ENCODE measurements around the gene GRIK3. TPM values are rescaled to one million over a fixed set of nuclear protein-coding genes. Genes with fewer than 3 reads are reported as not detected.

Gene GRIK3
- total and polyA plus RNA-seq, 2 donors (not counting 1 experiment from before 2014, with no cell fraction given), result not detected

DNA sequence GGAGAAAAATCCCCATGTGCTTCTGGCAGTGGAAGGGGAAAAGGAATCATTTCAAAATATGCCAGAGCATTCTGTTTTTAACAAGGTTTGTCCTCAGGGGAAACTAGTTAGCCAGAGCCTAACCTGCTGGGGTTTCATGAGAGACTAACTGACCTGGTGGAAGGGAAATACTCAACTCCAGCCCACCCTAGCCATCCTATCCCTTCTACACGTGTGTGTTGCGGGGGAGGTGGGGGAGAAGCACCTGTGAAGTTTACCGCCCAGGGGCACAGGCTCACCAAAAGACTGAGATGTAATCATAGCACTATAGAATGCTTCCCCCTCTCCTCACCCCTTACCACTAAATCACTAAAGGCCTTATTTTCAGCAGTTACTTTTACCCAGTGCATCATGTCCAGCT is 139.5 kb downstream of the GRIK3 start:
- no peak for DNase-seq (ENCODE audit: low read depth in 2 of 2)
- H3K9ac ChIP-seq (ENCODE audit: insufficient read depth, low read length), result no peak overlapping the region
- no peak overlapping the region for H3K4me2 ChIP-seq (ENCODE audit: extremely low read depth, insufficient read depth, low read length)
- H2AFZ ChIP-seq (ENCODE audit: low read length), result no peak overlapping the region
- no peaks in the 10 kb centered on the region for H3K9me3 ChIP-seq (ENCODE audit: control insufficient read depth, insufficient read depth, low read depth, low read length)
- H3K27ac ChIP-seq (ENCODE audit: insufficient read depth, low read length), result no peak overlapping the region
- H3K4me1 ChIP-seq (ENCODE audit: control insufficient read depth, extremely low read depth, insufficient read depth, low read length), result no peaks in the 10 kb centered on the region
- H3K27me3 ChIP-seq (ENCODE audit: control insufficient read depth, insufficient read depth, low read length), result no peaks in the 10 kb centered on the region
- no peak for TF ChIP-seq EZH2 (IDR thresholded peaks at IDR 0.05; ENCODE audit: low read length, missing control alignments)
- TF ChIP-seq, protein P1, sequence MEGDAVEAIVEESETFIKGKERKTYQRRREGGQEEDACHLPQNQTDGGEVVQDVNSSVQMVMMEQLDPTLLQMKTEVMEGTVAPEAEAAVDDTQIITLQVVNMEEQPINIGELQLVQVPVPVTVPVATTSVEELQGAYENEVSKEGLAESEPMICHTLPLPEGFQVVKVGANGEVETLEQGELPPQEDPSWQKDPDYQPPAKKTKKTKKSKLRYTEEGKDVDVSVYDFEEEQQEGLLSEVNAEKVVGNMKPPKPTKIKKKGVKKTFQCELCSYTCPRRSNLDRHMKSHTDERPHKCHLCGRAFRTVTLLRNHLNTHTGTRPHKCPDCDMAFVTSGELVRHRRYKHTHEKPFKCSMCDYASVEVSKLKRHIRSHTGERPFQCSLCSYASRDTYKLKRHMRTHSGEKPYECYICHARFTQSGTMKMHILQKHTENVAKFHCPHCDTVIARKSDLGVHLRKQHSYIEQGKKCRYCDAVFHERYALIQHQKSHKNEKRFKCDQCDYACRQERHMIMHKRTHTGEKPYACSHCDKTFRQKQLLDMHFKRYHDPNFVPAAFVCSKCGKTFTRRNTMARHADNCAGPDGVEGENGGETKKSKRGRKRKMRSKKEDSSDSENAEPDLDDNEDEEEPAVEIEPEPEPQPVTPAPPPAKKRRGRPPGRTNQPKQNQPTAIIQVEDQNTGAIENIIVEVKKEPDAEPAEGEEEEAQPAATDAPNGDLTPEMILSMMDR (conservative IDR thresholded peaks at IDR 0.05 in 1 of 2, IDR thresholded peaks at IDR 0.05 in 1 of 2; ENCODE audit: low read depth in 1 of 2, low read length in 2 of 2), result no peak
- no peaks in the 10 kb centered on the region for H3K79me2 ChIP-seq (ENCODE audit: control insufficient read depth, insufficient read depth, low read length)
- no peaks in the 10 kb centered on the region for H4K20me1 ChIP-seq (ENCODE audit: control insufficient read depth, extremely low read depth, insufficient read depth, low read length)
- H3K4me3 ChIP-seq (replicated peaks in 1 of 4; ENCODE audit: control extremely low read depth in 1 of 4, insufficient read depth in 1 of 4, low read depth in 3 of 4, low read length in 4 of 4), result no peak overlapping the region
- no peaks in the 10 kb centered on the region for H3K36me3 ChIP-seq (ENCODE audit: control insufficient read depth, insufficient read depth, low read length)

DNA sequence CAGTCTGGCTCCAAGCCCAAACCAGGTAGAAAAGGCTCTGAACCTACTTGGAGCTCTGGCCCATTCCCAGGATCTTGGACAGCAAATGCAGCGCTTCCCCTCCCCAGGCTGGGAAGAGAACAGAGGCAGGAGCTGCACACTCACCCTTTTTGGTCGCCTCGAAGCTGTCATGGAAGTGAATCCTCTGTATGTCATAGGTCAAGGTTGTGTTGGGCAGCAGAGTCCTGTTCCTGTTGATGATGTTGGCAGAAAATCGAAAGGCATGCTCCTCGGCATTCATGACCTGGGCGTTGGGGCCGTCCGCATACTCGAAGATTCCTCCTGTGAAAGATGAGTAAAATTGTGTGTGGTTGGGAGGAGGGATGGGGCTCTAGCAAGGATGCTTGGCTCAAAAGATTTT is 143.5 kb downstream of the GRIK3 start:
- Histone ChIP-seq H3K36me3 (ENCODE audit: control insufficient read depth, insufficient read depth, low read length) (no peaks in the 10 kb centered on the region), H3K4me2 (ENCODE audit: extremely low read depth, insufficient read depth, low read length) (no peak overlapping the region), H3K27ac (ENCODE audit: insufficient read depth, low read length) (no peak overlapping the region), H3K4me3 (replicated peaks in 1 of 4; ENCODE audit: control extremely low read depth in 1 of 4, insufficient read depth in 1 of 4, low read depth in 3 of 4, low read length in 4 of 4) (no peak overlapping the region), H3K4me1 (ENCODE audit: control insufficient read depth, extremely low read depth, insufficient read depth, low read length) (no peaks in the 10 kb centered on the region), H3K9ac (ENCODE audit: insufficient read depth, low read length) (no peak overlapping the region), H3K27me3 (ENCODE audit: control insufficient read depth, insufficient read depth, low read length) (no peaks in the 10 kb centered on the region), H4K20me1 (ENCODE audit: control insufficient read depth, extremely low read depth, insufficient read depth, low read length) (no peaks in the 10 kb centered on the region), H3K79me2 (ENCODE audit: control insufficient read depth, insufficient read depth, low read length) (no peaks in the 10 kb centered on the region), H3K9me3 (ENCODE audit: control insufficient read depth, insufficient read depth, low read depth, low read length) (no peaks in the 10 kb centered on the region), H2AFZ (ENCODE audit: low read length) (no peak overlapping the region)
- no peak for DNase-seq (ENCODE audit: low read depth in 2 of 2)
- TF ChIP-seq, protein P1 (conservative IDR thresholded peaks at IDR 0.05 in 1 of 2, IDR thresholded peaks at IDR 0.05 in 1 of 2; ENCODE audit: low read depth in 1 of 2, low read length in 2 of 2), result no peak
- TF ChIP-seq EZH2 (IDR thresholded peaks at IDR 0.05; ENCODE audit: low read length, missing control alignments), result no peak

DNA sequence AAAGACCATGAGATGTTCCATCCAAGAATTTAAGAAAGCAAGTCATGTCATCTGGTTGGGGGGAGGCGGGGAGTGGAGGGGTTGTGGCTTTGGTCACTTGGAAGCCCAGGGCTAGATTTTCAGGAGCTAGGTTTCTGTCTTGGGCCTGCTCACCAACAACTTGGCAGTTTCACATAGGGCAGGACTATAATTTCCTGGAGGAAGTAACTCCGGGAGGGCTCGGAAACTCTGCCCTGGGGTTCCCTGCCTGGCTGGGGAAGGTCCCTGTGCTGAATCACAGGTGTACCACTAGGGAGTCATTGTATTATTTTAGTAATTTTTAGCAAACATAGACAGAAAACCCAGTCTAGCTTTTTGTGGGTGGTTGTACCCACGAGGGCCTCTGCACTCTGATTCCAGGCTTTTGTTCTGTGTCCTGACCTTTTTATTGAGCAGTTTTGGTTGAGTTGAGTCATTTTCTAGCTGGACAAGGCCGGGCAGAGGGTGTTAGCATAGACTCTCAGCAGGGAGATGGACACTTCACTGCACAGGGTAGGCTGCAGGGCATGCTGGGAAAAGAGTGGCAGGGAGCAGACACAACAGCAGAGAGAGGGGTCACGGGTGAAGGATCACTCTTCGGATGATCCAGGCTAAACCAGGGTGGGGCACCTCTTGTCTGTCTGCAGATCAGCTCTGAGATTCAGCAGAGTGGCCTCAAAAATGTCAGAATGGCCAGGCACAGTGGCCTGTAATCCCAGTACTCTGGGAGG is 144.7 kb downstream of the GRIK3 start:
- DNase-seq (ENCODE audit: low read depth in 2 of 2), result no peak
- Histone ChIP-seq H3K36me3 (ENCODE audit: control insufficient read depth, insufficient read depth, low read length) (no peaks in the 10 kb centered on the region), H3K4me2 (ENCODE audit: extremely low read depth, insufficient read depth, low read length) (no peak overlapping the region), H3K4me3 (replicated peaks in 1 of 4; ENCODE audit: control extremely low read depth in 1 of 4, insufficient read depth in 1 of 4, low read depth in 3 of 4, low read length in 4 of 4) (no peak overlapping the region), H3K27ac (ENCODE audit: insufficient read depth, low read length) (no peak overlapping the region), H3K27me3 (ENCODE audit: control insufficient read depth, insufficient read depth, low read length) (no peaks in the 10 kb centered on the region), H3K4me1 (ENCODE audit: control insufficient read depth, extremely low read depth, insufficient read depth, low read length) (no peaks in the 10 kb centered on the region), H3K9ac (ENCODE audit: insufficient read depth, low read length) (no peak overlapping the region), H3K79me2 (ENCODE audit: control insufficient read depth, insufficient read depth, low read length) (no peaks in the 10 kb centered on the region), H2AFZ (ENCODE audit: low read length) (no peak overlapping the region), H4K20me1 (ENCODE audit: control insufficient read depth, extremely low read depth, insufficient read depth, low read length) (no peaks in the 10 kb centered on the region), H3K9me3 (ENCODE audit: control insufficient read depth, insufficient read depth, low read depth, low read length) (no peaks in the 10 kb centered on the region)
- TF ChIP-seq EZH2 (IDR thresholded peaks at IDR 0.05; ENCODE audit: low read length, missing control alignments), result no peak
- TF ChIP-seq, protein P1 (conservative IDR thresholded peaks at IDR 0.05 in 1 of 2, IDR thresholded peaks at IDR 0.05 in 1 of 2; ENCODE audit: low read depth in 1 of 2, low read length in 2 of 2), result no peak

All from fibroblast of lung (primary cell).